ENCODE results near the gene CHI3L2.

GRCh38 chr1:111183308-111184069 lies 44.0 kb upstream of the CHI3L2 start:
- TF ChIP-seq NFRKB (IDR thresholded peaks at IDR 0.05) (no peak), FOXK2 (IDR thresholded peaks at IDR 0.05) (no peak), SUZ12 (IDR thresholded peaks at IDR 0.05) (no peak), FOXM1 (IDR thresholded peaks at IDR 0.05; ENCODE audit: borderline replicate concordance) (no peak), PKNOX1 (IDR thresholded peaks at IDR 0.05) (no peak), SP1 (IDR thresholded peaks at IDR 0.05) (no peak), BHLHE40 (IDR thresholded peaks at IDR 0.05; ENCODE audit: borderline replicate concordance) (no peak), L3MBTL2 (conservative IDR thresholded peaks at IDR 0.05) (no peak), TARDBP (IDR thresholded peaks at IDR 0.05) (no peak), CTBP1 (IDR thresholded peaks at IDR 0.05; ENCODE audit: borderline replicate concordance) (no peak), FOXA1 (IDR thresholded peaks at IDR 0.05) (no peak), ELF4 (IDR thresholded peaks at IDR 0.05) (no peak), LEF1 (IDR thresholded peaks at IDR 0.05; ENCODE audit: borderline replicate concordance) (no peak), ZNF384 (IDR thresholded peaks at IDR 0.05) (no peak)
